Measurements from ENCODE around the gene ERI3.

GRCh38 chr1:44328671-44329416, 26.2 kb downstream of the ERI3 start:
- TF ChIP-seq CTCF (conservative IDR thresholded peaks at IDR 0.05; ENCODE audit: low read length) = no peak
- no peak for TF ChIP-seq EZH2phosphoT487 (IDR thresholded peaks at IDR 0.05; ENCODE audit: borderline replicate concordance)
